PC-3 (cell line): ENCODE data around the gene XAGE5.

ENCODE experiments used
- EZH2 ChIP-seq: fragments of 300-600 bp; sonication (generic); IDR thresholded peaks from one replicate; pipeline ENCODE4 v1.6.1; 2017; ENCODE audit warnings: antibody characterized with exemption, mild to moderate bottlenecking, low read length; ENCODE audit not compliant: unreplicated experiment
- TF ChIP-seq, protein P1 (sequence below): fragments of 300-600 bp; sonication (generic); conservative IDR thresholded peaks from 2 replicates; pipeline ENCODE4 v1.5.1; 2017; ENCODE audit warnings: antibody characterized with exemption, low read depth, mild to moderate bottlenecking, low read length

- TF ChIP-seq, protein P1, sequence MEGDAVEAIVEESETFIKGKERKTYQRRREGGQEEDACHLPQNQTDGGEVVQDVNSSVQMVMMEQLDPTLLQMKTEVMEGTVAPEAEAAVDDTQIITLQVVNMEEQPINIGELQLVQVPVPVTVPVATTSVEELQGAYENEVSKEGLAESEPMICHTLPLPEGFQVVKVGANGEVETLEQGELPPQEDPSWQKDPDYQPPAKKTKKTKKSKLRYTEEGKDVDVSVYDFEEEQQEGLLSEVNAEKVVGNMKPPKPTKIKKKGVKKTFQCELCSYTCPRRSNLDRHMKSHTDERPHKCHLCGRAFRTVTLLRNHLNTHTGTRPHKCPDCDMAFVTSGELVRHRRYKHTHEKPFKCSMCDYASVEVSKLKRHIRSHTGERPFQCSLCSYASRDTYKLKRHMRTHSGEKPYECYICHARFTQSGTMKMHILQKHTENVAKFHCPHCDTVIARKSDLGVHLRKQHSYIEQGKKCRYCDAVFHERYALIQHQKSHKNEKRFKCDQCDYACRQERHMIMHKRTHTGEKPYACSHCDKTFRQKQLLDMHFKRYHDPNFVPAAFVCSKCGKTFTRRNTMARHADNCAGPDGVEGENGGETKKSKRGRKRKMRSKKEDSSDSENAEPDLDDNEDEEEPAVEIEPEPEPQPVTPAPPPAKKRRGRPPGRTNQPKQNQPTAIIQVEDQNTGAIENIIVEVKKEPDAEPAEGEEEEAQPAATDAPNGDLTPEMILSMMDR: no peak
- no peak for TF ChIP-seq EZH2
Observed at GRCh38 chrX:52865343-52865998, 54.4 kb downstream of the XAGE5 start.
